ENCODE data around the gene BCAS1.

BCAS1 gene

GRCh38 chr20:54093423-54094267 is 23.3 kb upstream of the BCAS1 start:
- TF ChIP-seq GATA3 (IDR thresholded peaks at IDR 0.05; ENCODE audit: low read depth, low read length) (no peak), GATA2 (IDR thresholded peaks at IDR 0.05; ENCODE audit: low read depth, low read length) (no peak)

DNA sequence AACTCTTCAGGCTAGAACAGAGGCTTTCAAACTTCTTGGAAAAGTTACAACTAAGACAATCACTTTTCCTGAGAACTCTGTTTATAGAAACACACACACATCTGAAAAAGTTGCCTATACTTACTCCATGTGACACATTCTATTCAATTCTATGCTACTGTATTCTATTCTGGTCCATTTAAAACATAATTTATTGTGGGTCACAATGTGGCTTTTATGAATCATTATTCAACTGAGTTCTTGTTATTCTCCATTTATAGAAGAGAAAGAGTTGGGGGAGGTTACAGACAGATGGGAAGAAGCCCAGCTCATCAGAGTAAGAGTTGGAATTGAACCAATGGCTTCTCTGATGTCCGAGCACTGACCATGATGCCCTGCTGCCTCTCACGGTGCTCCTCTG is 21.6 kb upstream of the BCAS1 start:
- no peak for TF ChIP-seq GATA2 (IDR thresholded peaks at IDR 0.05; ENCODE audit: low read depth, low read length)
- TF ChIP-seq GATA3 (IDR thresholded peaks at IDR 0.05; ENCODE audit: low read depth, low read length), result no peak

DNA sequence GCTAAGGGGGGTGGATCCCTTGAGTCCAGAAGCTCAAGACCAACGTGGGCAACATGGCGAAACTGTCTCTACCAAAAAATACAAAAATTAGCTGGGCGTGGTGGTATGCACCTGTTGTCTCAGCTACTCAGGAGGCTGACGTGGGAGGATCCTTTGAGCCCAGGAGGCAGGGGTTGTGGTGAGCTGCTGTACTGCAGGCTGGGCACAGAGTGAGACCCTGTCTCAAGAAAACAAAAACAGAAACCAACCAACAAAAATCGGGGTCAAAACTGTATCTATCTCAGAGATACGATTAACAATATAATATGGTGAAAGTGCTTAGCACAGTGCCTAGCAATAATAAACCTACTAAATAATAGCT is 20.7 kb upstream of the BCAS1 start:
- TF ChIP-seq GATA2 (IDR thresholded peaks at IDR 0.05; ENCODE audit: low read depth, low read length), result no peak
- TF ChIP-seq GATA3 (IDR thresholded peaks at IDR 0.05; ENCODE audit: low read depth, low read length), result no peak

DNA sequence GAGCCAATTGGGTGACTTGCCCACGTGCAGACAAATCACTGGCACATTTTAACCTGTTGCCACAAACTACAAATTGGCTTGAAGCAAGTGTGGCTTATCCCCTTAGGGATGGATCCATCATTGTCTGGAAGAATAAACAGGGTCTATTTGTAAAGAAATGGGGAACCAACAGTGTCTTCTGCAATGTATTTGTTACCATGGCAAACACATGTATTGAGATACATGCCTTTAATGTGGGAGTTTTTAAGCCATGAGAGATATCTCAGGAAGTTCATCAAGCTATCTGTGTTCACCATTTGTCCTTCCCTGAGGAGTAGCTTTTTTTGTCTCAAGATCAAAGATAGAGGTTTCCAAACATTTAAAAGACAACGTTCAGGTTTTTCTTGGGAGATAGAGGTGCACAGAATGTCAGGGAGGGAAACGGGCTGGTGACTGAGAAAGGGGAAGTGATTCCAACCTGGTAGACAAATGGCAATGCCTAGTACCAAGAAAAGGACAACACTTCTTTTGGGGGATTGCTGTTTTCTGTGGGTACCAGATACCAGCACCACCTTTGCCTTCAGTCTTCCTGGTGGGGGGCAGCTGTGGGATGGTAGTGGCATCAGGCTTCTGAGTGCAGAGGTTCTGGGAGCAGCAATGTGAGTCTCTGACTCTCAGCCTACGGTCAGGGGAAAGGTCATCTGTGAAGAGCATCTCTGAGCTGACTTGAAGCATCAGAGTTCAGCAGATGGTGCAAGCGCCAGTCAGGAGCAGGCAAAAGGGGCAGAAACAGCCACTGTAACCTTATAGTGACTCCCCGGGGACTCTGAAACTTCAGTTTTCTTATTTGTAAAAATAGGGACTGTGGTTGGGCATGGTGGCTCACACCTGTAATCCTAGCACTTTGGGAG is 20.1 kb upstream of the BCAS1 start:
- no peak for TF ChIP-seq GATA2 (IDR thresholded peaks at IDR 0.05; ENCODE audit: low read depth, low read length)
- TF ChIP-seq GATA3 (IDR thresholded peaks at IDR 0.05; ENCODE audit: low read depth, low read length), result no peak

- no peak for TF ChIP-seq GATA3 (IDR thresholded peaks at IDR 0.05; ENCODE audit: low read depth, low read length)
- no peak for TF ChIP-seq GATA2 (IDR thresholded peaks at IDR 0.05; ENCODE audit: low read depth, low read length)
These were observed 18.0 kb upstream of the BCAS1 start for GRCh38 chr20:54088430-54088829.

DNA sequence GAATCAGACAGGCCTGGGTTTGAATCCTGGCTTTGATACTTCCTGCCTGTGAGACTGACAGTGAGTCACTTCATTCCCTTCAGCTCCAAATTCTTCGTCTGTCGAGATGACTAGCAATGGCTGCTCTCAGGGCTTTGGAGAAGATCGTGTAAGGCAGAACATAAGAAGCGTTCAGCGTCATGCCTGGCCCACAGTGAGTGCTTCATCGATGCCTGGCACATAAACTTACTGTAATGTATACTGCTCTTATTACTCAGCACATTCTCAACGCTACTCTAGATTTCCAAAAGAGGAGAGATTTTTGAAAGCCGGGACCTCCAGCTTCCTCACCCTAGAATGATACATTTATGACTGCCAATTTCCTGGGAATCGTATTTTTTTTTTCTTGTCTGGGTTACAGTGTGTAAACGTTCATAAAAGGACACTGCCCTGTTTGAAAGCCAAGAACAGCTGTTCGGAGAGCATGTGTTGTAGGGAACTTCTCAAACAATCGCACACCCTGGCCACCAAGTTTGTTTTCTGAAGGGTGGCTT is 16.2 kb upstream of the BCAS1 start:
- TF ChIP-seq GATA3 (IDR thresholded peaks at IDR 0.05; ENCODE audit: low read depth, low read length), result no peak
- no peak for TF ChIP-seq GATA2 (IDR thresholded peaks at IDR 0.05; ENCODE audit: low read depth, low read length)

DNA sequence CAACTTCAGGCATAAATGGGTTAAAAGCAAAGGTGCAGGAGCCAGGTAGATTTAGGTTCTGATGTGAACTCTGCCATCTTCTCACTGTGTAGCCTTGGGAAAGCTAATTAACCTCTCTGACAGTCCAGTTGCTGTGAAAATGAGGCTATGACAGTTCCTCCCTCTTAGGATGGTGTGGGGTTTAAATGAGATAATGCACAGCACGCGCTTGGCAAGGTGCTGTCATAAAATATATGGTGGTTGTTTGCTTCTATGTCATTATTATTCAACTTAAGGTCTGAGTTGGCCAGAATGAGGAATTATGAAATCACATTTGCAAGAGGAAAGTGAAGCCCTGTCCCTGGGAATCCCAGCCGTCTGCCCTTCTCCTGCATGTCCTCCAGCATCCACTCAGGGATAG is 15.5 kb upstream of the BCAS1 start:
- TF ChIP-seq GATA2 (IDR thresholded peaks at IDR 0.05; ENCODE audit: low read depth, low read length), result no peak

GRCh38 chr20:54085425-54085824 is 15.0 kb upstream of the BCAS1 start:
- no peak for TF ChIP-seq GATA2 (IDR thresholded peaks at IDR 0.05; ENCODE audit: low read depth, low read length)

DNA sequence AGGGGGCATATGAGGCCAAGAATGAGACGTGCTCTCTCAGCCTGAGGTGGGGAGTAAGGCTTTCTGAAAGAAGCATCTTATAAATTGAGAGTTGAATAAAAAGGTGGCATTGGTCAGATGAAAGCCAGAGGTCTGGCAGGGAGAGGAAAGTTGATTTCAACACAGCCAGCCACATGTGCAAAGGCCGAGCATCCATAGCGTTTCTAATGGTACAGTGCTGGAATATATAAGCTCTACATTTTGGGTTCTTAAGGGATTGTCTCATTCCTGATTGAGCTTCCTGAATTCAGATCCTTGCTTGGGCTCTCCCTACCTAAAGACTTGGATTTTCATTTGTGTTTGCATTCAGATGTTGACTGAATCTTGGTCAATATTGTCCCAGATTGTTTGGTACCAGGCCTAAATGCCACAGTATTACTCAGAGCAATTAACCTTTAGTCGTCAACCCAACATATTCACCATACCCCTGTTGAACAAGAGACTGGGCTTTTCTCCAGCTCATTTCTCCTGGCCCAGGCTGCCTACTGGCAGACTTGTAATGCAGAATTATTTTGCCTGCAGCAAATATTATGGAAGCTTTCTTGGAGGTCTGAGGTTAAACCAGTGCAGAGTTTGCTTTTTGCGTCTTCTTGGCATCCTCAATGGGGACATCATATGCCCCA is 14.5 kb upstream of the BCAS1 start:
- TF ChIP-seq GATA3 (IDR thresholded peaks at IDR 0.05; ENCODE audit: low read depth, low read length), result no peak
- TF ChIP-seq GATA2 (IDR thresholded peaks at IDR 0.05; ENCODE audit: low read depth, low read length), result no peak

DNA sequence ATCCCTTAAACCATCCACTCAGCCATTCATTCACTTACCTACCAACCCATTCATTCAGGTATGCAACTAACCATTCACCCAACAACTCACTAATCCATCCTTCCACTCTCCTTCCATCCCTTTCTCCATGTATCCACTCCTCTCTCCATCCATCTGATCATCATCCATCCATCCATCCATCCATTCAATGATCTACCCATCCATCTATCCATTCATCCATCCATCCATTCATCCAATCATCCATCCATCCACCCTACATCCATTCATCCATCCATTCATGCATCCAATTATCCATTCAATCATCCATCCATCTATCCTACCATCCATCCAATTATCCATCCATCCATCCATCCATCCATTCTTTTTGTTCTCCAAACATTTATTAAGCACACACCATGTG is 13.8 kb upstream of the BCAS1 start:
- TF ChIP-seq GATA2 (IDR thresholded peaks at IDR 0.05; ENCODE audit: low read depth, low read length), result no peak
- no peak for TF ChIP-seq GATA3 (IDR thresholded peaks at IDR 0.05; ENCODE audit: low read depth, low read length)

GRCh38 chr20:54083459-54083858 is 13.1 kb upstream of the BCAS1 start:
- TF ChIP-seq GATA2 (IDR thresholded peaks at IDR 0.05; ENCODE audit: low read depth, low read length), result no peak
- TF ChIP-seq GATA3 (IDR thresholded peaks at IDR 0.05; ENCODE audit: low read depth, low read length), result no peak

DNA sequence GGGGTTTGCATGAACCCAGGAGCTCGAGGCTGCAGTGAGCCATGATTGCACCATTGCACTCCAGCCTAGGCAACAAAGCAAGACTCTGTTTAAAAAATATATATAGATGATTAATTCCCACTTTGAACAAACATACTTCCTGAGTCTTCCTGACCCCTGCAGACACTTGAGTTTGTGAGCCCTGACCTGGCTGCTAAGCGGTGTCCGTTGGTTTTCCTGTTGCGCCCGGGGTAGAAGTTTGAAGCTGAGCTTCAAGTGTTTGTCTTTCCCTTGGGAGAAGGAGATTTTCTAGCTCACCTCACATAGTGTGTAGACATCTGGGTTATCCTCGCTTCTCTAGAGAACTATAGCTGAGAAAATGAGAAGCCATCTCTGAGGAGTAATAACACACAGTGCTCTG is 11.7 kb upstream of the BCAS1 start:
- TF ChIP-seq GATA3 (IDR thresholded peaks at IDR 0.05; ENCODE audit: low read depth, low read length) (no peak), GATA2 (IDR thresholded peaks at IDR 0.05; ENCODE audit: low read depth, low read length) (no peak)

DNA sequence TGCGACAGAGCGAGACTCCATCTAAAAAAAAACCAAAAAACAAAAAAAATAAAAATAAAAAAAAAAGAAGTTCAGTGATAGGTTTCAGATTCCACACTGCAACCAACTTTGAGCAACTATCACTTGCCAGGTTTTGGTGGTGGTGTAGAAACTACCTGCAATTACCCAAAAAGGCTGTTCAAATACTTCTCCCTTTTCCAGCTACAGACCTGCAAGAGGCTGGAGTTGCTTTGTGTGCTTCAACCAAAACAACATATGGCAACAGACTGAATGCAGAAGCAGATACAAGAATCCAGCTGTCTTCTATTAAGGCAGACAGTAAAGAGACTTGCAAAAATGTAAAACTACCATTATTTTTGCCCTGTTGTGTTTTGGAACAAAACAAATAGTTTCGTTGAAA is 9.3 kb upstream of the BCAS1 start:
- no peak for TF ChIP-seq GATA2 (IDR thresholded peaks at IDR 0.05; ENCODE audit: low read depth, low read length)
- no peak for TF ChIP-seq GATA3 (IDR thresholded peaks at IDR 0.05; ENCODE audit: low read depth, low read length)

GRCh38 chr20:54078296-54078984 is 8.0 kb upstream of the BCAS1 start:
- TF ChIP-seq GATA2 (IDR thresholded peaks at IDR 0.05; ENCODE audit: low read depth, low read length), result no peak
- TF ChIP-seq GATA3 (IDR thresholded peaks at IDR 0.05; ENCODE audit: low read depth, low read length), result no peak

Data from SH-SY5Y (cell line).